ENCODE results near the gene STIL.

STIL gene

GRCh38 chr1:47252795-47253194, 61.2 kb downstream of the STIL start:
- Histone ChIP-seq H3K27ac (no peak overlapping the region), H3K27me3 (ENCODE audit: insufficient read depth, low read depth, severe bottlenecking) (no peaks in the 10 kb centered on the region), H3K36me3 (peaks cover 31% of the 10 kb centered on the region), H3K4me3 (ENCODE audit: low read depth, low read length) (no peak overlapping the region), H3K9me3 (ENCODE audit: severe bottlenecking) (no peaks in the 10 kb centered on the region)
- no peak for DNase-seq
- TF ChIP-seq CTCF (IDR thresholded peaks at IDR 0.05; ENCODE audit: low read depth, low read length) = no peak

- H3K4me3 ChIP-seq (ENCODE audit: low read depth, low read length) = no peak overlapping the region
- H3K36me3 ChIP-seq = peaks cover 26% of the 10 kb centered on the region
- H3K27me3 ChIP-seq (ENCODE audit: insufficient read depth, low read depth, severe bottlenecking) = no peaks in the 10 kb centered on the region
- H3K27ac ChIP-seq = no peak overlapping the region
- no peaks in the 10 kb centered on the region for H3K9me3 ChIP-seq (ENCODE audit: severe bottlenecking)
- DNase-seq = no peak
- TF ChIP-seq CTCF (IDR thresholded peaks at IDR 0.05; ENCODE audit: low read depth, low read length) = no peak
Measured at GRCh38 chr1:47252369-47252768, 61.6 kb downstream of the STIL start.

GRCh38 chr1:47249755-47250154, 64.2 kb downstream of the STIL start:
- Histone ChIP-seq H3K27me3 (ENCODE audit: insufficient read depth, low read depth, severe bottlenecking) (no peaks in the 10 kb centered on the region), H3K4me3 (ENCODE audit: low read depth, low read length) (no peak overlapping the region), H3K27ac (no peak overlapping the region), H3K9me3 (ENCODE audit: severe bottlenecking) (no peaks in the 10 kb centered on the region), H3K36me3 (peaks cover 8% of the 10 kb centered on the region)
- TF ChIP-seq CTCF (IDR thresholded peaks at IDR 0.05; ENCODE audit: low read depth, low read length) = no peak
- no peak for DNase-seq

- no peak overlapping the region for H3K27ac ChIP-seq
- DNase-seq = no peak
- no peak for TF ChIP-seq CTCF (IDR thresholded peaks at IDR 0.05; ENCODE audit: low read depth, low read length)
Measured at GRCh38 chr1:47244339-47244862, 69.5 kb downstream of the STIL start.

GRCh38 chr1:47243910-47244309, 70.0 kb downstream of the STIL start:
- no peak for TF ChIP-seq CTCF (IDR thresholded peaks at IDR 0.05; ENCODE audit: low read depth, low read length)
- Histone ChIP-seq H3K4me3 (ENCODE audit: low read depth, low read length) (no peak overlapping the region), H3K27me3 (ENCODE audit: insufficient read depth, low read depth, severe bottlenecking) (peaks cover 5% of the 10 kb centered on the region), H3K27ac (no peak overlapping the region), H3K9me3 (ENCODE audit: severe bottlenecking) (no peaks in the 10 kb centered on the region), H3K36me3 (no peaks in the 10 kb centered on the region)
- no peak for DNase-seq

More at GRCh38 chr1:47244339-47244862, 69.5 kb downstream of the STIL start:
- no peaks in the 10 kb centered on the region for H3K36me3 ChIP-seq
- H3K4me3 ChIP-seq (ENCODE audit: low read depth, low read length) = no peak overlapping the region
- H3K9me3 ChIP-seq (ENCODE audit: severe bottlenecking) = no peaks in the 10 kb centered on the region
- peaks cover 2% of the 10 kb centered on the region for H3K27me3 ChIP-seq (ENCODE audit: insufficient read depth, low read depth, severe bottlenecking)
